C4-2B (cell line): ENCODE results near the gene WDR89.
"Not testable (repeated sequence)": the region's sequence is repeated elsewhere in the genome, so short reads cannot be mapped to it uniquely, and the experiment has no call there.

Experiments used
- ZFX ChIP-seq: fragments of 450-650 bp; IDR thresholded peaks from 2 replicates; pipeline ENCODE4 v1.6.1; 2017
- TF ChIP-seq, protein P1 (sequence below): fragments of 450-650 bp; conservative IDR thresholded peaks from 2 replicates; pipeline ENCODE4 v1.5.1; 2017; ENCODE audit warnings: mild to moderate bottlenecking

DNA sequence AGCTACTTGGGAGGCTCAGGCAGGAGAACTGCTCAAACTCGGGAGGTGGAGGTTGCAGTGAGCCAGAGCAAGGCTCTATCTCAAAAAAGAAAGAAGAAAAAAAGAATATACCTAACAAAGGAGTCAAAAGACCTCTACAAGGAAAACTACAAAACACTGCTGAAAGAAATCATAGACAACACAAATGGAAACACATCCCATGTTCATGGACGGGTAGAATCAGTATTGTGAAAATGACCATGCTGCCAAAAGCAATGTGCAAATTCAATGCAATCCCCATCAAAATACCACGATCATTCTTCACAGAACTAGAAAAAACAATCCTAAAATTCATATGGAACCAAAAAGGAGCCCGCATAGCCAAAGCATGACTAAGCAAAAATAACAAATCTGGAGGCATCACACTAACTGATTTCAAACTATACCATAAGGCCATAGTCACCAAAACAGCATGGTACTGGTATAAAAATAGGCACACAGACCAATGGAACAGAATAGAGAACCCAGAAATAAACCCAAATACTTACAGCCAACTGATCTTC lies 5.5 kb downstream of the WDR89 start:
- TF ChIP-seq, protein P1, sequence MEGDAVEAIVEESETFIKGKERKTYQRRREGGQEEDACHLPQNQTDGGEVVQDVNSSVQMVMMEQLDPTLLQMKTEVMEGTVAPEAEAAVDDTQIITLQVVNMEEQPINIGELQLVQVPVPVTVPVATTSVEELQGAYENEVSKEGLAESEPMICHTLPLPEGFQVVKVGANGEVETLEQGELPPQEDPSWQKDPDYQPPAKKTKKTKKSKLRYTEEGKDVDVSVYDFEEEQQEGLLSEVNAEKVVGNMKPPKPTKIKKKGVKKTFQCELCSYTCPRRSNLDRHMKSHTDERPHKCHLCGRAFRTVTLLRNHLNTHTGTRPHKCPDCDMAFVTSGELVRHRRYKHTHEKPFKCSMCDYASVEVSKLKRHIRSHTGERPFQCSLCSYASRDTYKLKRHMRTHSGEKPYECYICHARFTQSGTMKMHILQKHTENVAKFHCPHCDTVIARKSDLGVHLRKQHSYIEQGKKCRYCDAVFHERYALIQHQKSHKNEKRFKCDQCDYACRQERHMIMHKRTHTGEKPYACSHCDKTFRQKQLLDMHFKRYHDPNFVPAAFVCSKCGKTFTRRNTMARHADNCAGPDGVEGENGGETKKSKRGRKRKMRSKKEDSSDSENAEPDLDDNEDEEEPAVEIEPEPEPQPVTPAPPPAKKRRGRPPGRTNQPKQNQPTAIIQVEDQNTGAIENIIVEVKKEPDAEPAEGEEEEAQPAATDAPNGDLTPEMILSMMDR: not testable (repeated sequence)
- not testable (repeated sequence) for TF ChIP-seq ZFX
